Caco-2 (cell line): ENCODE measurements around the gene HNF1B. TPM values are rescaled to one million over a fixed set of nuclear protein-coding genes. Genes with fewer than 3 reads are reported as not detected.

Experiments
- BruUV-seq: library from RNA; stranded (reverse); fragments of 400-500 nt; replicated peaks from 2 replicates; lab custom pipeline; 2021; lab: Mats Ljungman, UMichigan
- CTCF ChIA-PET: fragments of 300-600 bp; sonication (Branson Sonifier 250); formaldehyde crosslinking; loops from one replicate; lab custom pipeline; 2022; ENCODE audit warnings: antibody characterized with exemption; lab: Charles Lee
- POLR2A ChIA-PET: fragments of 300-600 bp; sonication (Branson Sonifier 250); formaldehyde crosslinking; loops from one replicate; lab custom pipeline; 2022; ENCODE audit warnings: antibody characterized with exemption; lab: Charles Lee
- DNase-seq, 2 experiments: peaks; one replicate each; pipeline versions ENCODE4 v3.0.0 to v3.0.0-alpha.2; 2020 to 2022
- H3K27me3 ChIP-seq: replicated peaks from 2 replicates; pipeline ENCODE4 v1.6.0; 2011; ENCODE audit warnings: low read length; ENCODE audit not compliant: control insufficient read depth, insufficient read depth
- H3K36me3 ChIP-seq: 2 replicates; pipeline ENCODE4 v1.5.1; 2011; ENCODE audit warnings: low read length; ENCODE audit not compliant: control insufficient read depth, insufficient read depth
- H3K4me1 ChIP-seq: fragments of 250-450 bp; sonication (Bioruptor Pico); 2 replicates; pipeline ENCODE4 v1.5.1; 2020; ENCODE audit warnings: mild to moderate bottlenecking
- H3K4me3 ChIP-seq: 2 replicates; pipeline ENCODE4 v1.5.1; 2011; ENCODE audit warnings: low read depth, mild to moderate bottlenecking, control low read depth, low read length
- H3K9me3 ChIP-seq: fragments of 250-450 bp; sonication (Bioruptor Pico); 2 replicates; pipeline ENCODE4 v1.5.1; 2020; ENCODE audit warnings: mild to moderate bottlenecking, moderate library complexity
- H3K27ac Mint-ChIP-seq: one replicate; pipeline ENCODE4 v1.8.0; 2022; ENCODE audit warnings: mixed read lengths; ENCODE audit not compliant: unreplicated experiment
- H3K27me3 Mint-ChIP-seq: one replicate; pipeline ENCODE4 v1.8.0; 2022; ENCODE audit warnings: mixed read lengths; ENCODE audit not compliant: insufficient read depth, unreplicated experiment
- H3K36me3 Mint-ChIP-seq: one replicate; pipeline ENCODE4 v1.8.0; 2022; ENCODE audit warnings: mild to moderate bottlenecking, mixed read lengths; ENCODE audit not compliant: insufficient read depth, unreplicated experiment
- H3K4me1 Mint-ChIP-seq: one replicate; pipeline ENCODE4 v1.8.0; 2022; ENCODE audit warnings: low read depth, mixed read lengths; ENCODE audit not compliant: unreplicated experiment
- H3K4me3 Mint-ChIP-seq: one replicate; pipeline ENCODE4 v1.8.0; 2022; ENCODE audit warnings: mild to moderate bottlenecking, moderate library complexity, mixed read lengths; ENCODE audit not compliant: unreplicated experiment
- H3K9me3 Mint-ChIP-seq: one replicate; pipeline ENCODE4 v1.8.0; 2022; ENCODE audit warnings: mixed read lengths; ENCODE audit not compliant: unreplicated experiment
- CTCF ChIP-seq, 2 experiments: fragments of 200-600 bp in 1 of 2; IDR thresholded peaks; 1 replicate in 1 of 2; 2 replicates in 1 of 2; pipeline versions ENCODE4 v1.5.1 to v1.8.0; 2011 to 2022; ENCODE audit warnings: antibody characterized with exemption in 1 of 2, control low read depth in 1 of 2, inconsistent platforms in 1 of 2, low read depth in 1 of 2, low read length in 1 of 2, mild to moderate bottlenecking in 1 of 2, moderate library complexity in 1 of 2; ENCODE audit not compliant: insufficient read depth in 1 of 2, severe bottlenecking in 1 of 2, unreplicated experiment in 1 of 2
- intact Hi-C: fragments of 100-400 bp; cut with micrococcal nuclease; formaldehyde crosslinking; loops from one replicate; pipeline ENCODE4 v1.10.0; 2022; ENCODE audit not compliant: unreplicated experiment
- total RNA-seq: library from RNA; stranded (reverse); gene quantifications from 2 replicates; pipeline ENCODE4 v1.2.3, GENCODE V29; 2022

Gene HNF1B
- total RNA-seq, 1 experiment from 2014 or later = 36.9 TPM

DNA sequence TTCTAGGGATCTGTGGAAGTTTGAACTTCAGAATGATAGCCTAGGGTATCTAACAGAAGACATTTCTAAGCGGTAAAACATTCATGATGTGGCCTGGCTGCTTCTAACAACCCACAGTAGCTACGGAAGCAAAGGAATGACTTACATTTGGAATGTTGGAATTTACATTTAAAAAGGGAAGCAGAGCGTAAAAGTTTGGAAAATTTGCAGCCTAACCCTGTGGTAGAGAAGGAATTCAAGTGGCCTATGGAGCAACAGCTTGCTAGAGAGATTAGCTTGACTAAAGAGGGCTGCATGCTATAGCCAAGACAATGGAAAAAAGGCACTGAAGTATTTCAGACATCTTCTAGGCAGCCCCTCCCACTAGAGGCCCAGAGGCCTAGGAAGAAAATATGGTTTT is 50.1 kb downstream of the HNF1B start:
- Histone ChIP-seq H3K27me3 (no peaks in the 10 kb centered on the region), H3K4me1 (peaks cover 42% of the 10 kb centered on the region), H3K4me3 (no peak overlapping the region), H3K36me3 (peaks cover 2% of the 10 kb centered on the region; the same call in 1 of the 2 replicates), H3K9me3 (peaks cover 6% of the 10 kb centered on the region; the same call in 1 of the 2 replicates)
- Mint-ChIP-seq H3K27ac (peak overlapping the region; percentile 66), H3K36me3 (peaks cover 60% of the 10 kb centered on the region), H3K9me3 (no peaks in the 10 kb centered on the region), H3K4me1 (peaks cover 52% of the 10 kb centered on the region), H3K4me3 (no peak overlapping the region), H3K27me3 (no peaks in the 10 kb centered on the region)
- no TSS peak for BruUV-seq
- intact Hi-C loops = no loop called here
- no peak for TF ChIP-seq CTCF (IDR thresholded peaks at IDR 0.05; ENCODE audit: insufficient read depth in 1 of 2, low read depth in 1 of 2, low read length in 1 of 2, severe bottlenecking in 1 of 2, unreplicated experiment in 1 of 2)
- ChIA-PET CTCF (no interaction called here), POLR2A (interaction anchor here (0.6 kb wide), 1 partner anchor 23 kb away, joined by 5 read pairs; no protein-coding TSS in a partner anchor)
- no peak for DNase-seq

- ChIA-PET CTCF (no interaction called here), POLR2A (no interaction called here)
- Mint-ChIP-seq H3K27ac (no peak overlapping the region), H3K9me3 (no peaks in the 10 kb centered on the region), H3K27me3 (no peaks in the 10 kb centered on the region), H3K36me3 (peaks cover 57% of the 10 kb centered on the region), H3K4me3 (no peak overlapping the region), H3K4me1 (peaks cover 53% of the 10 kb centered on the region)
- Histone ChIP-seq H3K4me3 (no peak overlapping the region), H3K4me1 (peaks cover 57% of the 10 kb centered on the region), H3K36me3 (no peaks in the 10 kb centered on the region; the same call in 1 of the 2 replicates), H3K27me3 (no peaks in the 10 kb centered on the region), H3K9me3 (peaks cover 6% of the 10 kb centered on the region; the same call in 1 of the 2 replicates)
- no TSS peak for BruUV-seq
- intact Hi-C loops = no loop called here
- no peak for DNase-seq
- no peak for TF ChIP-seq CTCF (IDR thresholded peaks at IDR 0.05; ENCODE audit: insufficient read depth in 1 of 2, low read depth in 1 of 2, low read length in 1 of 2, severe bottlenecking in 1 of 2, unreplicated experiment in 1 of 2)
Observed at GRCh38 chr17:37693328-37693727, 51.5 kb downstream of the HNF1B start.

GRCh38 chr17:37691807-37692206 is 53.1 kb downstream of the HNF1B start:
- ChIA-PET CTCF (no interaction called here), POLR2A (no interaction called here)
- no peak overlapping the region for H3K4me3 ChIP-seq
- Mint-ChIP-seq H3K4me1 (peaks cover 57% of the 10 kb centered on the region), H3K27me3 (no peaks in the 10 kb centered on the region), H3K36me3 (peaks cover 50% of the 10 kb centered on the region), H3K27ac (peak overlapping the region; percentile 75), H3K4me3 (peak overlapping the region; percentile 59), H3K9me3 (no peaks in the 10 kb centered on the region)
- peaks cover 2% of the 10 kb centered on the region; the same call in 1 of the 2 replicates for H3K36me3 ChIP-seq
- no peak for DNase-seq
- no peak for TF ChIP-seq CTCF (IDR thresholded peaks at IDR 0.05; ENCODE audit: insufficient read depth in 1 of 2, low read depth in 1 of 2, low read length in 1 of 2, severe bottlenecking in 1 of 2, unreplicated experiment in 1 of 2)
- intact Hi-C loops = no loop called here
- BruUV-seq = no TSS peak
- H3K4me1 ChIP-seq = peaks cover 65% of the 10 kb centered on the region
- peaks cover 6% of the 10 kb centered on the region; the same call in 1 of the 2 replicates for H3K9me3 ChIP-seq
- H3K27me3 ChIP-seq = no peaks in the 10 kb centered on the region
